Measurements from ENCODE around the gene GORASP1.

Gene GORASP1

GRCh38 chr3:39125841-39126500 is 18.5 kb upstream of the GORASP1 start:
- DNase-seq (ENCODE audit: low read depth) = no peak

DNA sequence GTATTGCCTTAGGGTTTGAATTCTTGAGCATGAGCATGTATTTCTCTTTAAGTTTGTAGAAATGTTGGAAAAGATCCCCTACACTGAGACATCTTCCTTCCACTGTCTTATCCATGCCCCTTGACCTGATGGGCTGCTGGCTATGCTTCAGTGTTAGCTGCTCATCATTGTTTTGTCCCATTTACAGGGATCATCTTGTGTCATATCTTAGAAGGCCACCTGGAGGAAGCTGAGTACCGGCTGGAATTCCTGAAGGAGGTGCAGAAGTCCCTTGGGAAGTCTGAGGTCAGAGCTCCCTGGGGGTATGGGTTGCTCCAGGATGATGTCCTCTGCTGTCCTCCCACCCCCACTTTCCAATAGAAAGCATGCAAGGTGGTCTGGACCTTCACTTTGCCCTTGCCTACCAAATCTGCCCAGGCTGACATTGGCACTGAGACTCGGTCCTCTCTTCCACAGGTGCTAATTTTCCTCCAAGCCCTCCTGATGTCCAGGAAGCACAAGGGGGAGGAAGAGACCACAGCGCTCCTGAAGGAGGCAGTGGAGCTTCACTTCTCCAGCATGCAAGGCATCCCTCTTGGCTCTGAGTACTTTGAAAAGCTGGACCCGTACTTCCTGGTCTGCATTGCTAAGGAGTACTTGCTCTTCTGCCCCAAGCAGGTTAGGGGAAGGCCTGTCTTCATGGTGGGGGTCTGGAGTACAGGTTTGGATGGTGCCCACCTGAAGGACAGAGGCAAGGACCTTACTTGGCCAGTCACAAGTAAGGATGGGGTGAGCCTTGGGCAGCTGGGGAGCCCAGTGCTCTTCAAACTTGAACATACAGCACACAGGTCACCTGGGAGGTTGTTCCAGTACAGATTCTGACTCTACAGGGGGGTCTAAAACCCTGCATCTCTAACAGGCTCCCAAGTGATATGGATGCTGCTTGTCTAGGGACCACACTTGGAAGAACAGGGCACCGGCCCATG is 17.7 kb upstream of the GORASP1 start:
- peak; percentile 20 for DNase-seq (ENCODE audit: low read depth)

DNA sequence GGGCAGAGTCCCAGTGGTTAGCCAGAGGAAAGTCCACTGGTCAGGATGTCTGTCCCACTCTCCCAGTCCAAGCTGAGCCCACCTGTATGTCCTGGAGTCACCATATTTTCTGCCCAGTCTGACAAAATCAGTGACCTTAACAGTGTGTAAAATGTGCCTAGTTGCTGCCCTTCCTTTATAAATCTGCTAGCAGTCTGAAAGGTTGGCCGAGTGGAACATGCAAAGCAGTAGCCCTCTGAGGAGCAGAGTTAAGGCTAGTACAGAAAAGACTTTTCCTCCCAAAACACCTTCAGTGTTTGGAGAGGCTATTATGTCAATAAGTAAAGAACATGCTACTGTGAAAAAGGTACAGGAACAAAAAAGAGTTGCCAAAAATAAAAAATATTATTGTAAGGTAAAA is 15.4 kb upstream of the GORASP1 start:
- DNase-seq (ENCODE audit: low read depth) = no peak

DNA sequence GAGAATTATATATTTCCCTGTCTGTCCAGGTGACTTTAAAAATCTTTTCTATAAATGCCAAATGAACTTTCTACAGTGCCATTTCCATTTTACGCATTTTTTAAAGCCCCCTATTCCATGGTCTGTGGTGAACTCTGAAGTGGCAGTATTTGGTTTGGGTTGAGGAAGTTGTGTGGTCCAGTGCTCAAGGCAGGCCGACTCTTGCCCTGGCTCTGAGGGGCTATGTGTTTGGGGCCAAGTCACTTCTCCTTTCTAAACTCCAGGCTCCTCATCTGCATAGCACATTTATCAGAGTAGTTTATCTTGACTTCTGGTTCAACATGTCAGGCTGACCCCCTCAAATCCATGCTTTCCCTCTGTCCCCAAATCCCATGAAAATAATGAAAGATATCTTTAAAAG is 14.2 kb upstream of the GORASP1 start:
- DNase-seq (ENCODE audit: low read depth) = no peak

DNA sequence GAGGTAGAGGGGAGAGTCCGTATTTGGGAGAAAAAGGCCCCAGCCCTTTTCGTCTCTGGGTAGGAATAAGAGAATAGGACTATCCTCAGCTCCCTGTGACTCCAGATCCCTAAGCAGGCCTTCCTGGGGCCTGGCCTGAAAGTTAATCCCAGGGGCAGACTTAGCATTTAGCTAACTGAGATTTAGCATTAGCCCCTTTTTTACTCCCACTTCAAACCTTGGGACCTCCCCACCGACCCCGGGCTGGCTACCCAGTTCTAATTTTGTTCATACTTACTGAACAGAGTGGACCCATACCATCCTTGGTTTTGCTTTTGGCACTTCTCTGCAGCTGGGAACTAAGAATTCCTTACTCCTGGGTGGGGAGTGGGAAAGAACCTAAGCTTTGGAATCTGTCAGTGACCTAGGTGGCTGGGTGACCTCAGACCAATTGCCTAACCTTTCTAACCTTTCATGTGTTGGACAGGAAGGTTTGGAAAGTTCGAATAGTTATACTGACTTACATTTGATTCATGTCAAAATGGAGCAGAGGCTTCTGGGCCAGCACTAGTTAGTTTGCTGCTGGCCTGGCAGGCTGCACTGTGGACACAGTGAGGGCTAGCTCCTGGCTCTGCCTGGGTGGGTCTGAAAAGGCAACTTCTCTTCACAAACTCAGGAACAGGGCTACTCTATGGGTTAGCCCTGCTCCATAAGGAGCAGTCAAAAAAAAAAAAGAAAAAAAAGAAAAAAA is 11.7 kb upstream of the GORASP1 start:
- DNase-seq (ENCODE audit: low read depth) = no peak

DNA sequence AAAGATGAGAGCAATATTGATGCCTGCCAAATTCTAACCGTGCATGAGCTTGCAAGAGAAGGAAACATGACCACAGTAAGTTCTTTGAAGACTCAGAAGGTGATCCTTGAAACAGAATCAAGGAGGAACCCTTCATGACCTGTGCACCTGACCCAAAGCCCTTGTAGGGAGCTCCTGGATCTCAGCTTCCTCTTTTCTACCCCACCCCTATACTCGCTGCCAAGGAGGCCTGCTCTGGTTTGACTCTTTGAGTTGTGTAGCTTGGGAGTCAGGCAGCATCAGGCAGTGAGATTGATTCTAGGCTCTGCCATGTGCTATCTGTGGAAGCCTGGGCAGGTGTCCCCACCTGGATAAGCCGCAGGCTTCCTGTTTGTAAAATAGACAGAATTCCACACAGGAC is 10.7 kb upstream of the GORASP1 start:
- no peak for DNase-seq (ENCODE audit: low read depth)

DNA sequence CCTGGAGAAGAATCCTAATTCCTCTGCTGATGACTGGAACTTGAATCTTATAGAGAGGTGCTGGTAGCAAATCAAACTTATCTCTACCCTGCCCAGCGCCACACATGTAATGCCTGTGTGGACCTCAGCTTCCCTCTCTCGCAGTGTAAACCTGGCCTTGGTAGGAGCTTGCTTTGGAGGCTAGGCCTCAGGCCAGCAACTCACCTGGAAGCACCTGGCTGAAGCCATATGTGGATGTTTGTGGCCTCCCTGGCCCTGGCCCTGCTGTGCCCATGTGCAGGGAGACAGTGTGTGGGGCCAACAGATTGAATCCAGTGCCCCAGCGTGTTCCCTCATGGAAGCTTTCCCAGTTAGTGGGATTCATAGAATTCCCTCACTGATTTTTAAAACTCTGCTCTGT is 8.4 kb upstream of the GORASP1 start:
- DNase-seq (ENCODE audit: low read depth) = no peak

DNA sequence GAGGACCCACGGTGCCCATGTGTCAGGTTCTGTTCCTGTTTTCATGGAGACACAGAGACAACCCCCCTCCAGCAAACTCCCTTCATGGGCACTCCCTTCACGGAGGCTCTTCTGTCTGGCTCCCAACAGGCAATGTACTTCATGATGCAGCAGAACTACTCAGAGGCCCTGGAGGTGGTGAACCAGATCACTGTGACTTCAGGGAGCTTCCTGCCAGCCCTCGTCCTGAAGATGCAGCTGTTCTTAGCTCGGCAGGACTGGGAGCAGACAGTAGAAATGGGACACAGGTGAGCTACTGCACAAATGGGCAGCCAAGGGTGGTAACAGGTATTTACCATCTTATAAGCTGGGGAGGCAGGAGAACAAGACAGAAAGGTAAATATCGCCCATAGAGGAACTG is 7.0 kb upstream of the GORASP1 start:
- no peak for DNase-seq (ENCODE audit: low read depth)

GRCh38 chr3:39113291-39113690 is 5.9 kb upstream of the GORASP1 start:
- no peak for DNase-seq (ENCODE audit: low read depth)

DNA sequence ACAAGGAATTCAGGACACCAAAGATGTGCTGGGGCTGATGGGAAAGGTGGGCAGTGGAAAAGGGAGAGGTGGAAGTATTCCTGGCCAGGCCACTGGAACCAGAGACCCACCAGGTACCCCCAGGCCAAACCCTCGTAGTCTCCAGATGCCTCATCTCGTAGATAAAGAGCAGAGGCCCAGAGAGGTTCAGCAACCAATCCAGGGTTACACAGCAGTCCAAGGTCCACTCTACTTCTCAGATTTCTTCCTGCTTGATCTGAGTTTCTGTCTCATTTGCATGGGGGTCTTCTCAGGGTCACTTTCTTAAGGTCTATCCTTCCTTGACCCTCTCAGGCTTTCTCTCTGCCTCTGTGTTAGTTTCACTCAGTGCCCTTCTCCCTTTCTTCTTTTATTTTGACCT is 5.1 kb upstream of the GORASP1 start:
- no peak for DNase-seq (ENCODE audit: low read depth)

DNA sequence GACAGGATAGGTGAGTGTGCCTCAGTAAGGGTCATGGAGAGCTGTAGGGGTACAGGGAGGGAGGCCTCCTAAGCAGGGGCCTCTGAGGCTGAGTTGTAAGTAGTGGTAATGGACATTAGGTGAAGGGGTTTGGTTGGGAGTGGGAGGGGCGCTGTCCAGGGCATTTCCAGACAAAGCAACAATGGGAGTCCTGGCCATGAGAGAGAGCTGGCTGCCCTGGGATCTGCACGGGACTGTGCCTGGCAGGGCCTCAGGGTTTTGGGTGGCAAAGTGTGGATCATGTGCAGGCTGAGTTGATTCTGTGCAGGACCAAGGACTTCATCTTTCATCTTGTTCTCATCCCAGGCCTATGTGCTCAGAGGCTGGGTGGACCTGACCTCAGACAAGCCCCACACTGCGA is 4.7 kb upstream of the GORASP1 start:
- DNase-seq (ENCODE audit: low read depth) = no peak

- no peak for DNase-seq (ENCODE audit: low read depth)
These were observed 2.7 kb upstream of the GORASP1 start for GRCh38 chr3:39110041-39110639.

DNA sequence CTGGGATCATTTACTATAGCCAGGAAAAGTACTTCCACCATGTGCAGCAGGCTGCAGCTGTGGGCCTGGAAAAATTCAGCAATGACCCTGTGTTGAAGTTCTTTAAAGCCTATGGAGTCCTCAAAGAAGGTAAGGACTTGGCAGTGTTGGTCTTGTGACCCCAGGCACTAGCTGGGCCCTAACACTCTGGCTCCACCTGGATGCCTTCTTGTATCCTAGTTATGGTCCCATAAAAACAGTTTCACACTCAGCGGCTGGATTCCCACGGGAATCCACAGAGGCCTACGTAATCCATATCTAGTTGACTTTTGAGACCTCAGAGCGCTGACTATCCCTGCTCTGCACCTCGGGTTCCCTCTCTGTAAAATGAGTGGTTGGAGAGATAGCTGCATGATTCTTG is 1.7 kb upstream of the GORASP1 start:
- DNase-seq (ENCODE audit: low read depth) = no peak

DNA sequence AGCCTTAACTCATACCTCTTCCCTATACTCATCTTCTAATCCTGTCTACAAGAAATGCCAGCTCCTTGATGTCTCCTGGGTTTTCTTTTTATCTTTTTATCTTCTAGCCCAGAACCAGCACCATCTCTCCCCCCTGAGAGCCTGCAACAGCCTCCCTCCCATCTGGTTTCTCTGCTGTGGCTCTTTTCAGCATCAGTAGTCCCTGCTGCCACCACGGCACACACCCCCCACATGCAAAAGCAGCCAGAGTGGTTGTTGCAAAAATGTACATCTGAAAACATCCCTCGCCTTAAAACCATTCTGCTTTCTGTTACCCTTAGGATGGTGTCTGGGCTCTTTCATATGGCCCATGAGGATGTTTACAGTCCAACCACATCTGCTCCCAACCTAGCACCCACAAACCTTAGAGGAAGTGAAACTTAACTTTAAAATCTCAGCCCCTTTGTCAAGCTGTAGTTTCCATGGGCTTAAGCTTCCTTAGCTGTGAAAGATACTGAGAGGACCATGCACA is 828 bp upstream of the GORASP1 start:
- DNase-seq (ENCODE audit: low read depth) = no peak

DNA sequence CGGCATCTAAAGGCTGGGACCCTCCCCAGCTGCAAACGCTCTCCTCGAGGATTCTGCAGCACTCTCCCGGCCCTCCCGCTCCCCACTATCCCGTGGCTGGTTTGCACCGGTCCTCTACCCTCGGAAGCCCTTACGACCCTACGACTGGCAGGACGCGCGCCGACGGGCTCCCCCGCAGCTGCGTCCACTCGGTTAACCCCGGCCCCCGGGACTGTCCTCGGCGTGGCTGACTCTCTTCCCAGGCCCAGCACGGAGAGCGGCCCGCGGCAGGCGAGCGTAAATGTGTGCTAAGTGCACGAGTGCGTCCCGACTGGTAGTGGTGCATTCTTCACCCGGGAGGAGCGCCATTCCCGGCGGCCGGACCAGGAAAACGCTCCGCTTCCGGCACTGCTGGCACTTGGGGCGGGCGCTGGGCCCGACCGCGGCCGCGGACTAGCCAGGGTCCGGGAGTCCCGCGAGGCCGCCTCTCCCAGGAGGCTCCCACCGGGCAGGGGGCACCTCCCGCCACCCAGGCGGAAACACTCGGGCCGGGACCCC is 508 bp downstream of the GORASP1 start:
- DNase-seq (ENCODE audit: low read depth) = peak; percentile 59

- DNase-seq (ENCODE audit: low read depth) = peak; percentile 14
These were observed 1.1 kb downstream of the GORASP1 start for GRCh38 chr3:39106281-39106811.

- DNase-seq (ENCODE audit: low read depth) = no peak
These were observed 1.8 kb downstream of the GORASP1 start for GRCh38 chr3:39105687-39106063.

GRCh38 chr3:39104961-39105686 is 2.3 kb downstream of the GORASP1 start:
- DNase-seq (ENCODE audit: low read depth) = no peak

- no peak for DNase-seq (ENCODE audit: low read depth)
These were observed 3.5 kb downstream of the GORASP1 start for GRCh38 chr3:39103791-39104552.

- DNase-seq (ENCODE audit: low read depth) = no peak
These were observed 4.1 kb downstream of the GORASP1 start for GRCh38 chr3:39103324-39103693.

Measured in fibroblast of gingiva (primary cell).